Esophagus squamous epithelium (tissue), 4 donors: ENCODE data around the gene SENP6.

Experiments used
- CTCF ChIP-seq, 6 experiments: fragments of 450-650 bp in 4 of 6; fragments of 200-600 bp in 2 of 6; sonication (generic) in 2 of 6; IDR thresholded peaks; one replicate each; pipeline ENCODE4 v1.5.1; 2016 to 2019; ENCODE audit warnings: antibody characterized with exemption in 6 of 6, mild to moderate bottlenecking in 4 of 6, moderate library complexity in 4 of 6
- POLR2A ChIP-seq, 4 donors: fragments of 450-650 bp; IDR thresholded peaks; one replicate each; pipeline ENCODE4 v1.6.1; 2017; ENCODE audit warnings: antibody characterized with exemption in 4 of 4, mild to moderate bottlenecking in 4 of 4, moderate library complexity in 3 of 4

- TF ChIP-seq CTCF (IDR thresholded peaks at IDR 0.05), result no peak
- no peak for TF ChIP-seq POLR2A (IDR thresholded peaks at IDR 0.05)
Observed at GRCh38 chr6:75752365-75752764, 150.7 kb downstream of the SENP6 start.
